HL-60 (cell line): Measurements from ENCODE around the gene SLC4A3.

Source experiments
- DNase-seq, 2 experiments: peaks; one replicate each; pipeline ENCODE4 v3.0.0-alpha.2; 2010 to 2020; ENCODE audit warnings: low read depth in 1 of 2, low spot score in 1 of 2
- H3K27ac ChIP-seq: fragments of 250-450 bp; sonication (Bioruptor Pico); replicated peaks from 2 replicates; pipeline ENCODE4 v1.5.1; 2020; ENCODE audit warnings: mild to moderate bottlenecking, moderate library complexity
- H3K27me3 ChIP-seq: fragments of 250-450 bp; sonication (Bioruptor Pico); 2 replicates; pipeline ENCODE4 v1.5.1; 2021; ENCODE audit warnings: mild to moderate bottlenecking, moderate library complexity; ENCODE audit not compliant: insufficient read depth, poor library complexity, severe bottlenecking
- H3K4me3 ChIP-seq: replicated peaks from 2 replicates; pipeline ENCODE4 v1.5.1; 2011; ENCODE audit warnings: mild to moderate bottlenecking, control low read depth, low read length; ENCODE audit not compliant: insufficient read depth
- CTCF ChIP-seq: IDR thresholded peaks from one replicate; pipeline ENCODE4 v1.5.1; 2011; ENCODE audit warnings: low read length, control low read depth, inconsistent platforms; ENCODE audit not compliant: insufficient read depth
- GABPA ChIP-seq: IDR thresholded peaks from 2 replicates; pipeline ENCODE4 v1.6.1; 2012; ENCODE audit warnings: low read depth
- POLR2AphosphoS5 ChIP-seq: IDR thresholded peaks from 2 replicates; pipeline ENCODE4 v1.6.1; 2012; ENCODE audit warnings: low read depth
- REST ChIP-seq: IDR thresholded peaks from 2 replicates; pipeline ENCODE4 v1.6.1; 2012; ENCODE audit warnings: low read depth; ENCODE audit not compliant: insufficient replicate concordance
- SPI1 ChIP-seq: IDR thresholded peaks from 2 replicates; pipeline ENCODE4 v1.6.1; 2012; ENCODE audit warnings: low read depth, mild to moderate bottlenecking, borderline replicate concordance

Gene SLC4A3

GRCh38 chr2:219634951-219635751 lies 7.7 kb downstream of the SLC4A3 start:
- H3K27ac ChIP-seq, result no peak overlapping the region
- TF ChIP-seq GABPA (no peak), POLR2AphosphoS5 (no peak), CTCF (no peak), SPI1 (no peak), REST (no peak)
- H3K27me3 ChIP-seq, result no peaks in the 10 kb centered on the region
- no peak overlapping the region for H3K4me3 ChIP-seq
- DNase-seq, result no peak

- DNase-seq, result no peak
- TF ChIP-seq REST, result no peak
- no peak for TF ChIP-seq GABPA
- no peak for TF ChIP-seq SPI1
- TF ChIP-seq CTCF, result no peak
- TF ChIP-seq POLR2AphosphoS5, result no peak
- Histone ChIP-seq H3K4me3 (no peak overlapping the region), H3K27ac (no peak overlapping the region), H3K27me3 (no peaks in the 10 kb centered on the region)
Measured at GRCh38 chr2:219636144-219636915, 8.9 kb downstream of the SLC4A3 start.

- Histone ChIP-seq H3K4me3 (no peak overlapping the region), H3K27me3 (no peaks in the 10 kb centered on the region), H3K27ac (no peak overlapping the region)
- no peak for DNase-seq
- no peak for TF ChIP-seq SPI1
- no peak for TF ChIP-seq REST
- no peak for TF ChIP-seq CTCF
- TF ChIP-seq GABPA, result no peak
- no peak for TF ChIP-seq POLR2AphosphoS5
Measured at GRCh38 chr2:219636941-219637841, 9.8 kb downstream of the SLC4A3 start.
